Keratinocyte (primary cell): ENCODE results near the gene LPXN. TPM values are rescaled to one million over a fixed set of nuclear protein-coding genes. Genes with fewer than 3 reads are reported as not detected.
A peak's percentile ranks its signal among the peaks of the same experiment; 100 is the strongest.

ENCODE experiments used
- DNase-seq: peaks from one replicate; pipeline ENCODE4 v3.0.0-alpha.2; 2011; ENCODE audit warnings: low read depth, missing footprints, low spot score
- FAIRE-seq: peaks from 2 replicates; lab custom pipeline; 2011; peaks lifted over from hg19 to GRCh38; lab: Jason Lieb, UNC
- H2AFZ ChIP-seq: 2 replicates; pipeline ENCODE4 v1.6.0; 2012; ENCODE audit warnings: low read length, control low read depth, inconsistent platforms; ENCODE audit not compliant: control insufficient read depth
- H3K27ac ChIP-seq: 2 replicates; pipeline ENCODE4 v1.5.1; 2011; ENCODE audit warnings: low read length; ENCODE audit not compliant: control insufficient read depth, insufficient read depth
- H3K27me3 ChIP-seq: 3 replicates; pipeline ENCODE4 v1.6.0; 2011; ENCODE audit warnings: low read length; ENCODE audit not compliant: control insufficient read depth, insufficient read depth; ENCODE audit errors: extremely low read depth
- H3K36me3 ChIP-seq, 2 experiments: 2 replicates in 1 of 2; 3 replicates in 1 of 2; pipeline ENCODE4 v1.5.1; 2011; ENCODE audit warnings: low read length in 2 of 2, mild to moderate bottlenecking in 1 of 2; ENCODE audit not compliant: control insufficient read depth in 2 of 2, insufficient read depth in 2 of 2; ENCODE audit errors: extremely low read depth in 1 of 2
- H3K4me1 ChIP-seq: 3 replicates; pipeline ENCODE4 v1.5.1; 2011; ENCODE audit warnings: low read length; ENCODE audit not compliant: control insufficient read depth, insufficient read depth; ENCODE audit errors: extremely low read depth
- H3K4me2 ChIP-seq: 3 replicates; pipeline ENCODE4 v1.6.0; 2011; ENCODE audit warnings: low read depth, low read length; ENCODE audit not compliant: control insufficient read depth, insufficient read depth; ENCODE audit errors: extremely low read depth
- H3K4me3 ChIP-seq, 3 experiments: fragments of 200-600 bp in 1 of 3; sonication (generic) in 1 of 3; 2 replicates in 2 of 3; 3 replicates in 1 of 3; pipeline ENCODE4 v1.5.1; 2011 to 2016; ENCODE audit warnings: low read length in 3 of 3, mild to moderate bottlenecking in 3 of 3, control low read depth in 2 of 3, inconsistent platforms in 1 of 3, low read depth in 1 of 3, mixed read lengths in 1 of 3, mixed run types in 1 of 3, moderate library complexity in 1 of 3; ENCODE audit not compliant: control insufficient read depth in 2 of 3, insufficient read depth in 2 of 3; ENCODE audit errors: extremely low read depth in 1 of 3
- H3K79me2 ChIP-seq: 2 replicates; pipeline ENCODE4 v1.6.0; 2012; ENCODE audit warnings: low read length; ENCODE audit not compliant: control insufficient read depth, insufficient read depth
- H3K9ac ChIP-seq: 3 replicates; pipeline ENCODE4 v1.6.0; 2011; ENCODE audit warnings: low read length; ENCODE audit not compliant: control insufficient read depth, insufficient read depth; ENCODE audit errors: extremely low read depth
- H3K9me1 ChIP-seq: 3 replicates; pipeline ENCODE4 v1.6.0; 2011; ENCODE audit warnings: low read length; ENCODE audit not compliant: control insufficient read depth, insufficient read depth; ENCODE audit errors: extremely low read depth
- H3K9me3 ChIP-seq: 2 replicates; pipeline ENCODE4 v1.5.1; 2012; ENCODE audit warnings: low read depth, low read length; ENCODE audit not compliant: control insufficient read depth
- H4K20me1 ChIP-seq: 3 replicates; pipeline ENCODE4 v1.6.0; 2011; ENCODE audit warnings: low read length; ENCODE audit not compliant: control insufficient read depth, insufficient read depth; ENCODE audit errors: extremely low read depth
- EZH2 ChIP-seq: IDR thresholded peaks from one replicate; pipeline ENCODE4 v1.6.1; 2012; ENCODE audit warnings: inconsistent platforms, mild to moderate bottlenecking, low read length, moderate library complexity
- dilution Hi-C: fragments of 300-500 bp; cut with MboI; formaldehyde crosslinking; loops from one replicate; pipeline ENCODE4 v1.7.0; 2020; ENCODE audit warnings: low sequenced_read_pairs; ENCODE audit not compliant: extremely low pct_ligation_motif_present
- polyA plus RNA-seq, 5 experiments: library from polyadenylated mRNA; depleted of rRNA in 3 of 5; stranded (reverse) in 3 of 5; stranded (forward) in 1 of 5; unstranded in 1 of 5; fragments of >200 nt; gene quantifications; 1 replicate in 1 of 5; 2 replicates in 3 of 5; 3 replicates in 1 of 5; pipeline versions ENCODE4 v1.2.1 to v1.2.3, GENCODE V29; 2011 to 2012; ENCODE audit warnings: missing spikeins in 2 of 5, low read depth in 1 of 5, low replicate concordance in 1 of 5
- TF ChIP-seq, protein P1 (sequence below), 3 experiments: IDR thresholded peaks in 1 of 3; conservative IDR thresholded peaks in 1 of 3; optimal IDR thresholded peaks in 1 of 3; 2 replicates in 2 of 3; 3 replicates in 1 of 3; pipeline versions ENCODE3 to v1.5.1; 2011; ENCODE audit warnings: low read length in 3 of 3, mild to moderate bottlenecking in 3 of 3, moderate library complexity in 2 of 3, control low read depth in 1 of 3, inconsistent platforms in 1 of 3; ENCODE audit not compliant: insufficient read depth in 2 of 3; ENCODE audit errors: extremely low read depth in 1 of 3

The LPXN gene
- polyA plus RNA-seq, 1 donor (not counting 4 experiments of a cell fraction or from before 2014, with no cell fraction given), result 83.9 TPM

DNA sequence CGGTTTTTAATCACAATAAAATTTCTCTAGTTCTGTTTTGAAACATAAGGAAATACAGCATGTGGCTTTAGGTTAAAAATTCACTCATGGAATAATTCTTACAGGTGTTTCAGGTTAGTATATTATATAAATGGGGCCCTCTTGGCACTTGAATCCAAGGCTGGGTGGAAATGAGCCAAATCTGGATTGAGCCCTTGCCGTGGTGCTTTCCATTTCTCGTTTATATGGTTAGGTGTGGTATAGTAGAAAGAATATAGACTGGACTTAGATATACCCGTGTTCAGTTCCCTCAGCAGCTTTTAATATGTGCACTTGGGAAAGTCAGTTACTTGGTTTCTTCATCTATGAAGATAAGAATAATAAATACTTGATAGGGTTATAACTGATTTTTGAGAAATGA lies 19.2 kb upstream of the LPXN start:
- no peaks in the 10 kb centered on the region for H3K9me3 ChIP-seq
- dilution Hi-C loops, result no loop called here
- H3K36me3 ChIP-seq, result peaks cover 3 to 6% of the 10 kb centered on the region in 2 experiments
- H3K9ac ChIP-seq, result no peak overlapping the region
- FAIRE-seq (no peak), DNase-seq (no peak)
- TF ChIP-seq, protein P1, sequence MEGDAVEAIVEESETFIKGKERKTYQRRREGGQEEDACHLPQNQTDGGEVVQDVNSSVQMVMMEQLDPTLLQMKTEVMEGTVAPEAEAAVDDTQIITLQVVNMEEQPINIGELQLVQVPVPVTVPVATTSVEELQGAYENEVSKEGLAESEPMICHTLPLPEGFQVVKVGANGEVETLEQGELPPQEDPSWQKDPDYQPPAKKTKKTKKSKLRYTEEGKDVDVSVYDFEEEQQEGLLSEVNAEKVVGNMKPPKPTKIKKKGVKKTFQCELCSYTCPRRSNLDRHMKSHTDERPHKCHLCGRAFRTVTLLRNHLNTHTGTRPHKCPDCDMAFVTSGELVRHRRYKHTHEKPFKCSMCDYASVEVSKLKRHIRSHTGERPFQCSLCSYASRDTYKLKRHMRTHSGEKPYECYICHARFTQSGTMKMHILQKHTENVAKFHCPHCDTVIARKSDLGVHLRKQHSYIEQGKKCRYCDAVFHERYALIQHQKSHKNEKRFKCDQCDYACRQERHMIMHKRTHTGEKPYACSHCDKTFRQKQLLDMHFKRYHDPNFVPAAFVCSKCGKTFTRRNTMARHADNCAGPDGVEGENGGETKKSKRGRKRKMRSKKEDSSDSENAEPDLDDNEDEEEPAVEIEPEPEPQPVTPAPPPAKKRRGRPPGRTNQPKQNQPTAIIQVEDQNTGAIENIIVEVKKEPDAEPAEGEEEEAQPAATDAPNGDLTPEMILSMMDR (optimal IDR thresholded peaks at IDR 0.05 in 1 of 3, IDR thresholded peaks at IDR 0.05 in 1 of 3, conservative IDR thresholded peaks at IDR 0.05 in 1 of 3; ENCODE audit: extremely low read depth in 1 of 3, insufficient read depth in 2 of 3, low read length in 3 of 3), result no peak
- no peak for TF ChIP-seq EZH2
- no peak overlapping the region for H3K27ac ChIP-seq
- peaks cover 98% of the 10 kb centered on the region for H3K79me2 ChIP-seq
- no peak overlapping the region for H2AFZ ChIP-seq
- H3K4me1 ChIP-seq, result no peaks in the 10 kb centered on the region
- peaks cover 6% of the 10 kb centered on the region for H4K20me1 ChIP-seq
- H3K4me3 ChIP-seq, result no peak overlapping the region
- H3K9me1 ChIP-seq, result peaks cover 2% of the 10 kb centered on the region
- no peak overlapping the region for H3K4me2 ChIP-seq
- no peaks in the 10 kb centered on the region for H3K27me3 ChIP-seq

DNA sequence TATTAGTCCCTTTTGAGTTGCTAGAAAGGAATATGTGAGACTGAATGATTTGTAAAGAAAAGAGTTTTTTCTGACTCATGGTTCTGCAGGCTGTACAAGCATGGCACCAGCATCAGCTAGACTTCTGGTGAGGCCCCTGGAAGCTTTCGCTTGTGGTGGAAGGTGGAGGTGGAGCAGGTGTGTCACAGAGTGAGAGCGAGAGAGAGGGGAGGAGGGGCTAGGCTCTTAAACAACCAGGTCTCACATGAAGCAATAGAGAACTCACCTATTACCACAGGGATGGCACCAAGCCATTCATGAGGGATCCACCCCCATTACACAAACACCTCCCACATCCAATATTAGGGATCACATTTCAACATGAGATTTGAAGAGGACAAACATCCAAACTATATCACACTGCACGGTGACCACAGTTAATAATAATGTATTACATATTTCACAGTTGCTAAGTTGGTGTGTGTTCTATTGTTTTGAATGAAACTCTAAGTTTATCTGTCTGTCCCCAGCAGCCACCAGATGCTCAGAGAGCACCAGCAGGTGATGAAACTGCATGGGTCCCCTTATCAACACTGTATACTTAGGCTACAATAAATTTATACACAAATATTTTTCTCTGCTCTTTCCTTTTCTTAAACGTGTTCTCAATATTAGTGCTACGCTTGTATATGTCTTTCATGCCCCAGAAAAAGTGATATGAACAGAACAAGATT lies 17.3 kb upstream of the LPXN start:
- TF ChIP-seq EZH2, result no peak
- TF ChIP-seq, protein P1 (optimal IDR thresholded peaks at IDR 0.05 in 1 of 3, IDR thresholded peaks at IDR 0.05 in 1 of 3, conservative IDR thresholded peaks at IDR 0.05 in 1 of 3; ENCODE audit: extremely low read depth in 1 of 3, insufficient read depth in 2 of 3, low read length in 3 of 3), result no peak
- FAIRE-seq (peak; percentile 46), DNase-seq (no peak)
- Histone ChIP-seq H3K9me1 (peaks cover 2% of the 10 kb centered on the region), H3K79me2 (peaks cover 95% of the 10 kb centered on the region), H3K4me3 (no peak overlapping the region), H3K36me3 (peaks cover 1 to 4% of the 10 kb centered on the region in 2 experiments), H3K27me3 (no peaks in the 10 kb centered on the region), H4K20me1 (peaks cover 5% of the 10 kb centered on the region), H2AFZ (no peak overlapping the region), H3K4me2 (no peak overlapping the region), H3K9me3 (no peaks in the 10 kb centered on the region), H3K4me1 (no peaks in the 10 kb centered on the region), H3K9ac (no peak overlapping the region), H3K27ac (no peak overlapping the region)
- dilution Hi-C loops, result no loop called here
